WTC11 (cell line): ENCODE data around the gene RACGAP1. TPM values are rescaled to one million over a fixed set of nuclear protein-coding genes. Genes with fewer than 3 reads are reported as not detected.

Experiments used
- ATAC-seq: fragments of 200-7000 bp; cut with Tn5 transposase; 2 replicates; pipeline ENCODE4 v1.10.0; 2021; ENCODE audit warnings: mild to moderate bottlenecking, moderate library complexity
- CTCF ChIA-PET: fragments of 300-600 bp; sonication (Branson Sonifier 250); formaldehyde crosslinking; loops from one replicate; lab custom pipeline; 2021; ENCODE audit warnings: antibody characterized with exemption; lab: Charles Lee
- POLR2A ChIA-PET: fragments of 350-600 bp; sonication (Branson Sonifier 250); formaldehyde crosslinking; loops from one replicate; lab custom pipeline; 2021; ENCODE audit warnings: antibody characterized with exemption; lab: Charles Lee
- DNase-seq: peaks from one replicate; pipeline ENCODE4 v3.0.0; 2021; ENCODE audit warnings: low spot score
- H3K27ac Mint-ChIP-seq: 2 replicates; pipeline ENCODE4 v1.8.0; 2021; ENCODE audit warnings: mixed read lengths
- H3K27me3 Mint-ChIP-seq: 2 replicates; pipeline ENCODE4 v1.8.0; 2021; ENCODE audit warnings: low read depth, mild to moderate bottlenecking, moderate library complexity, mixed read lengths
- H3K36me3 Mint-ChIP-seq: 2 replicates; pipeline ENCODE4 v1.8.0; 2021; ENCODE audit warnings: mixed read lengths
- H3K4me1 Mint-ChIP-seq: 2 replicates; pipeline ENCODE4 v1.8.0; 2022; ENCODE audit warnings: mixed read lengths
- H3K4me3 Mint-ChIP-seq: 2 replicates; pipeline ENCODE4 v1.8.0; 2021; ENCODE audit warnings: mild to moderate bottlenecking, moderate library complexity, mixed read lengths
- H3K9me3 Mint-ChIP-seq: 2 replicates; pipeline ENCODE4 v1.8.0; 2021; ENCODE audit warnings: mixed read lengths
- CREB1 ChIP-seq: sonication (generic); formaldehyde crosslinking; IDR thresholded peaks from 2 replicates; pipeline ENCODE4 v1.8.0; 2023; ENCODE audit warnings: mild to moderate bottlenecking, missing genetic modification reagents
- ESRRA ChIP-seq: sonication (generic); formaldehyde crosslinking; IDR thresholded peaks from 2 replicates; pipeline ENCODE4 v1.8.1; 2022; ENCODE audit warnings: mild to moderate bottlenecking, missing genetic modification reagents, borderline replicate concordance
- GABPB1 ChIP-seq: sonication (generic); formaldehyde crosslinking; IDR thresholded peaks from 2 replicates; pipeline ENCODE4 v1.8.1; 2023; ENCODE audit warnings: mild to moderate bottlenecking, missing genetic modification reagents
- JUN ChIP-seq: sonication (generic); formaldehyde crosslinking; IDR thresholded peaks from 2 replicates; pipeline ENCODE4 v1.8.0; 2023; ENCODE audit warnings: mild to moderate bottlenecking, missing genetic modification reagents
- KAT7 ChIP-seq: sonication (generic); formaldehyde crosslinking; IDR thresholded peaks from 2 replicates; pipeline ENCODE4 v1.8.1; 2023; ENCODE audit warnings: missing genetic modification reagents, mild to moderate bottlenecking, borderline replicate concordance
- NFATC4 ChIP-seq: fragments of 250-450 bp; sonication (Bioruptor Pico); IDR thresholded peaks from 2 replicates; pipeline ENCODE4 v1.9.0; 2021; ENCODE audit warnings: mild to moderate bottlenecking
- NFE2L1 ChIP-seq: sonication (generic); formaldehyde crosslinking; IDR thresholded peaks from 2 replicates; pipeline ENCODE4 v1.8.1; 2023; ENCODE audit warnings: missing genetic modification reagents
- NFYB ChIP-seq: sonication (generic); formaldehyde crosslinking; conservative IDR thresholded peaks from 2 replicates; pipeline ENCODE4 v1.8.0; 2022; ENCODE audit warnings: low read depth, missing genetic modification reagents
- NR3C1 ChIP-seq: sonication (generic); formaldehyde crosslinking; conservative IDR thresholded peaks from 2 replicates; pipeline ENCODE4 v1.8.1; 2023; ENCODE audit warnings: low read depth, mild to moderate bottlenecking, missing genetic modification reagents
- SOX15 ChIP-seq: fragments of 250-450 bp; sonication (Bioruptor Pico); IDR thresholded peaks from 2 replicates; pipeline ENCODE4 v1.9.0; 2021; ENCODE audit warnings: mild to moderate bottlenecking
- TCF7 ChIP-seq: sonication (generic); formaldehyde crosslinking; IDR thresholded peaks from 2 replicates; pipeline ENCODE4 v1.8.0; 2022; ENCODE audit warnings: mild to moderate bottlenecking, low read depth, missing genetic modification reagents, moderate library complexity
- TEAD1 ChIP-seq: sonication (generic); formaldehyde crosslinking; IDR thresholded peaks from 2 replicates; pipeline ENCODE4 v1.8.0; 2022; ENCODE audit warnings: mild to moderate bottlenecking, missing genetic modification reagents
- TP53 ChIP-seq: sonication (generic); formaldehyde crosslinking; IDR thresholded peaks from 2 replicates; pipeline ENCODE4 v1.8.1; 2023; ENCODE audit warnings: mild to moderate bottlenecking, missing genetic modification reagents
- ZNF423 ChIP-seq: fragments of 250-450 bp; sonication (Bioruptor Pico); IDR thresholded peaks from 2 replicates; pipeline ENCODE4 v2.1.2; 2022; ENCODE audit warnings: mild to moderate bottlenecking, moderate library complexity
- total RNA-seq: library from RNA; stranded (reverse); gene quantifications from 3 replicates; pipeline ENCODE4 v1.2.3, GENCODE V29; 2021
- TF ChIP-seq, protein P1 (sequence below): sonication (generic); formaldehyde crosslinking; IDR thresholded peaks from 2 replicates; pipeline ENCODE4 v1.8.1; 2022; ENCODE audit warnings: low read depth, mild to moderate bottlenecking, moderate library complexity, missing genetic modification reagents, borderline replicate concordance
- TF ChIP-seq, protein P2 (sequence below): fragments of 250-450 bp; sonication (Bioruptor Pico); conservative IDR thresholded peaks from 2 replicates; pipeline ENCODE4 v1.9.0; 2021; ENCODE audit warnings: mild to moderate bottlenecking
- TF ChIP-seq, protein P3 (sequence below): sonication (generic); formaldehyde crosslinking; IDR thresholded peaks from 2 replicates; pipeline ENCODE4 v1.8.0; 2022; ENCODE audit warnings: mild to moderate bottlenecking, missing genetic modification reagents
- TF ChIP-seq, protein P4 (sequence below): sonication (generic); formaldehyde crosslinking; IDR thresholded peaks from 2 replicates; pipeline ENCODE4 v1.8.1; 2022; ENCODE audit warnings: missing genetic modification reagents, borderline replicate concordance
- TF ChIP-seq, protein P5 (sequence below): sonication (generic); formaldehyde crosslinking; IDR thresholded peaks from 2 replicates; pipeline ENCODE4 v1.8.0; 2022; ENCODE audit warnings: mild to moderate bottlenecking, missing genetic modification reagents

The RACGAP1 gene
- total RNA-seq, 1 experiment from 2014 or later: 87.7 TPM

DNA sequence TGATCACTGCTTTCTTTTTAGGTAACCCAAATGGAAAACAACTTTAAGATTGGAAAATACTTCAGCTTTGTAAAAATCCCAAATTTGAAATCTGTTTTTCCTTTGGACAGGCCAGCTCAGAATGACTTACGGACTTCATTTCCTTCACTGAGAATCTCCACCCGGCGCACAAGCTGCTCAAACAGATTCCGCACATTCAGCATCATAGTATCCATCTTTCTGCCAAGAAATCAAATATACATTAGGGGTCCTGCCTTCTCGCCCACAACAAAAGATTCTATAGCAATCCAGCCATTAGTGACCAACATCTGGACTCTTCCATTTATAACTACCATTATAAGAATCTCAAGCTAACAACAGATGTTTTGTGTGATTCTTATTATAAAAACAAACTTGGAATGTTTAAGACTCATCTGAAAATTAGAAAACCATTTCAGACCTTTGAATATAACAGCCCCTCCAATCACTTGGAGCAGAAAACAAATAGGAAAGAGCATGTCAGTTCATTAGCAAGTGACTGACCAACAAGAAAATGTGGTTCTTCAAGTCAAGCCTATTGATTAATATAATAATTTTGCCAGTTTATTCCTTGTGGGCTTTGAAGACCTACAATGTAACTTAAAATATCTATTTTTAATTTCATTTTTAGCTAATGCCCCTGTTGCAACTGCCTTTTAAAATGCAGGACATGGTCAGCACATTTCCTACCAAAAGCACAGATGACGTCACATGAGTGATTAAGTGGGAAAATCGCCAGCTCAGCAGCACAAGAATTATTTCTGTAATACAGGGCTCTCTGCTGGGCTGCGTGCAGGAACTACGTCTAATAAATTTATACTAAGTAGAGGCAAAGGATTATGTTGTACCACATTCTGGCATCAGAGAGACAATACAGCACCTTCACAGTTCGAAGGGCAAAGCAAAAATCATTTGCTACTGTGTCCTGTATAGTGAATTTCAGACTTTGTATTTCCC is 8.5 kb downstream of the RACGAP1 start:
- Mint-ChIP-seq H3K9me3 (no peaks in the 10 kb centered on the region), H3K27ac (no peak overlapping the region), H3K36me3 (peaks cover 23% of the 10 kb centered on the region), H3K4me3 (no peak overlapping the region), H3K4me1 (peaks cover 13% of the 10 kb centered on the region), H3K27me3 (no peaks in the 10 kb centered on the region)
- POLR2A ChIA-PET: no interaction called here
- DNase-seq (no peak), ATAC-seq (no peak)
- TF ChIP-seq GABPB1 (CRISPR knock-in tag): no peak
- no peak for TF ChIP-seq NR3C1
- TF ChIP-seq NFATC4 (CRISPR knock-in tag): no peak
- no peak for TF ChIP-seq ZNF423 (CRISPR knock-in tag)
- CTCF ChIA-PET: interaction anchor here (0.9 to 3.0 kb wide), 3 partner anchors 39 to 71 kb away, joined by 3 to 19 read pairs (median 3); no protein-coding TSS in a partner anchor

DNA sequence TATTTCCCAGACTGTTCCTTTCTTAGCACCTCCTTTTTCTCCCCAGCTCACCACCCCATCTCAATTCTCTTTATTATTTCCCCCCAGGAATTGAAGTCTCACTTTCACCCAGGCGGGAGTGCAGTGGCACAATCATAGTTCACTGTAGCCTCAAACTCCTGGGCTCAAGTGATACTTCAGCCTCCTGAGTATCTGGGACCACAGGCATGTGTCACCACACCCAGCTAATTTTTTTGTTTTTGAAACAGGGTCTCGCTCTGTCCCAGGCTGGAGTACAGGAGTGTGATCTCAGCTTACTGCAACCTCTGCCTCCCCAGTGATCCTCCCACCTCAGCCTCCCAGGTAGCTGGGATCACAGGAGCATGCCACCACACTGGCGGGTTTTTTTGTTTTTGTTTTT is 11.0 kb downstream of the RACGAP1 start:
- CTCF ChIA-PET: interaction anchor here (1.7 kb wide), 1 partner anchor 47 kb away, joined by 7 read pairs; no protein-coding TSS in a partner anchor
- Mint-ChIP-seq H3K9me3 (no peaks in the 10 kb centered on the region), H3K27me3 (no peaks in the 10 kb centered on the region), H3K36me3 (peaks cover 32% of the 10 kb centered on the region), H3K4me3 (no peak overlapping the region), H3K4me1 (peaks cover 13% of the 10 kb centered on the region), H3K27ac (no peak overlapping the region)
- DNase-seq (no peak), ATAC-seq (no peak)
- POLR2A ChIA-PET: no interaction called here
- TF ChIP-seq KAT7 (CRISPR knock-in tag) (no peak), CREB1 (no peak), TEAD1 (no peak), TCF7 (no peak), SOX15 (CRISPR knock-in tag) (no peak), TP53 (CRISPR knock-in tag) (no peak), NFYB (CRISPR knock-in tag) (no peak), ESRRA (CRISPR knock-in tag) (no peak), JUN (CRISPR knock-in tag) (no peak), NFE2L1 (no peak)
- TF ChIP-seq, protein P1, sequence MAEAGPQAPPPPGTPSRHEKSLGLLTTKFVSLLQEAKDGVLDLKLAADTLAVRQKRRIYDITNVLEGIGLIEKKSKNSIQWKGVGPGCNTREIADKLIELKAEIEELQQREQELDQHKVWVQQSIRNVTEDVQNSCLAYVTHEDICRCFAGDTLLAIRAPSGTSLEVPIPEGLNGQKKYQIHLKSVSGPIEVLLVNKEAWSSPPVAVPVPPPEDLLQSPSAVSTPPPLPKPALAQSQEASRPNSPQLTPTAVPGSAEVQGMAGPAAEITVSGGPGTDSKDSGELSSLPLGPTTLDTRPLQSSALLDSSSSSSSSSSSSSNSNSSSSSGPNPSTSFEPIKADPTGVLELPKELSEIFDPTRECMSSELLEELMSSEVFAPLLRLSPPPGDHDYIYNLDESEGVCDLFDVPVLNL (CRISPR knock-in tag): no peak
- TF ChIP-seq, protein P2, sequence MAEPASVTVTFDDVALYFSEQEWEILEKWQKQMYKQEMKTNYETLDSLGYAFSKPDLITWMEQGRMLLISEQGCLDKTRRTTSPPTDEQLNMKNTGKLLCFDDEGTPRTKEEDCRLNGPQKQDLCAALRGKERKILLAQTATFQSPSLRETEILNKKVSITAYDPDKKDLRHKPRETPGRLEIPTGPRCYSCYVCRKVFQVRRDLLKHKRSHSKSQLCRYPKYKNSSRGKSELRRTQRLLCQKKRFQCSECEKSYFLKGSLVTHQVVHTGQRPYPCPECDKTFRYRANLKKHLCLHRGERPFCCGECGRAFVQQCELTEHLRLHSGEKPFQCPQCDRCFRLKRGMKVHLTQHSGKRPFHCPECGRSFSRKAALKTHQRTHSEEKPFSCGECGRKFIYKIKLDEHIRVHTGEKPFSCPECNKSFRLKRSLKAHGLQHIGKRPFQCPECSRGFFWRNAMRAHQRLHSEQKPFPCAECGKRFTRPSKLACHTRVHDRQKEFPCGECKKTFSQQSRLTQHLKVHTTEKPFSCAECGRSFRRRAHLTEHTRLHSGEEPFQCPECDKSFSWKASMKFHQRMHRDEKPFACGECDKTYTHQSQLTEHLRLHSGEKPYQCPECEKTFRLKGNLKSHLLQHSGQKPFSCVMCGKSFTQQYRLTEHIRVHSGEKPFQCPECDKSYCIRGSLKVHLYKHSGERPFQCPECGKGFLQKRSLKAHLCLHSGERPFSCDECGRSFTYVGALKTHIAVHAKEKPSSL (CRISPR knock-in tag): no peak
- TF ChIP-seq, protein P3, sequence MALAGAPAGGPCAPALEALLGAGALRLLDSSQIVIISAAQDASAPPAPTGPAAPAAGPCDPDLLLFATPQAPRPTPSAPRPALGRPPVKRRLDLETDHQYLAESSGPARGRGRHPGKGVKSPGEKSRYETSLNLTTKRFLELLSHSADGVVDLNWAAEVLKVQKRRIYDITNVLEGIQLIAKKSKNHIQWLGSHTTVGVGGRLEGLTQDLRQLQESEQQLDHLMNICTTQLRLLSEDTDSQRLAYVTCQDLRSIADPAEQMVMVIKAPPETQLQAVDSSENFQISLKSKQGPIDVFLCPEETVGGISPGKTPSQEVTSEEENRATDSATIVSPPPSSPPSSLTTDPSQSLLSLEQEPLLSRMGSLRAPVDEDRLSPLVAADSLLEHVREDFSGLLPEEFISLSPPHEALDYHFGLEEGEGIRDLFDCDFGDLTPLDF (CRISPR knock-in tag): no peak
- TF ChIP-seq, protein P4, sequence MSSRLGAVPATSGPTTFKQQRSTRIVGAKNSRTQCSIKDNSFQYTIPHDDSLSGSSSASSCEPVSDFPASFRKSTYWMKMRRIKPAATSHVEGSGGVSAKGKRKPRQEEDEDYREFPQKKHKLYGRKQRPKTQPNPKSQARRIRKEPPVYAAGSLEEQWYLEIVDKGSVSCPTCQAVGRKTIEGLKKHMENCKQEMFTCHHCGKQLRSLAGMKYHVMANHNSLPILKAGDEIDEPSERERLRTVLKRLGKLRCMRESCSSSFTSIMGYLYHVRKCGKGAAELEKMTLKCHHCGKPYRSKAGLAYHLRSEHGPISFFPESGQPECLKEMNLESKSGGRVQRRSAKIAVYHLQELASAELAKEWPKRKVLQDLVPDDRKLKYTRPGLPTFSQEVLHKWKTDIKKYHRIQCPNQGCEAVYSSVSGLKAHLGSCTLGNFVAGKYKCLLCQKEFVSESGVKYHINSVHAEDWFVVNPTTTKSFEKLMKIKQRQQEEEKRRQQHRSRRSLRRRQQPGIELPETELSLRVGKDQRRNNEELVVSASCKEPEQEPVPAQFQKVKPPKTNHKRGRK (CRISPR knock-in tag): no peak
- TF ChIP-seq, protein P5, sequence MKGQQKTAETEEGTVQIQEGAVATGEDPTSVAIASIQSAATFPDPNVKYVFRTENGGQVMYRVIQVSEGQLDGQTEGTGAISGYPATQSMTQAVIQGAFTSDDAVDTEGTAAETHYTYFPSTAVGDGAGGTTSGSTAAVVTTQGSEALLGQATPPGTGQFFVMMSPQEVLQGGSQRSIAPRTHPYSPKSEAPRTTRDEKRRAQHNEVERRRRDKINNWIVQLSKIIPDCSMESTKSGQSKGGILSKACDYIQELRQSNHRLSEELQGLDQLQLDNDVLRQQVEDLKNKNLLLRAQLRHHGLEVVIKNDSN (CRISPR knock-in tag): no peak
